HepG2 (cell line): ENCODE data around the gene ICAM5. TPM values are rescaled to one million over a fixed set of nuclear protein-coding genes. Genes with fewer than 3 reads are reported as not detected.

Experiments
- HOXA5 ChIP-seq: sonication (generic); formaldehyde crosslinking; IDR thresholded peaks from 2 replicates; pipeline ENCODE4 v1.4.0; 2020; ENCODE audit warnings: missing genetic modification reagents
- ZBTB7A ChIP-seq: sonication (generic); formaldehyde crosslinking; IDR thresholded peaks from 2 replicates; pipeline ENCODE4 v1.8.0; 2022; ENCODE audit warnings: mild to moderate bottlenecking, missing genetic modification reagents
- ZNF530 ChIP-seq: sonication (generic); formaldehyde crosslinking; IDR thresholded peaks from 2 replicates; pipeline ENCODE4 v1.5.0; 2020; ENCODE audit warnings: low read depth, mild to moderate bottlenecking, missing genetic modification reagents
- ZNF549 ChIP-seq: sonication (generic); formaldehyde crosslinking; IDR thresholded peaks from 2 replicates; pipeline ENCODE4 v1.5.0; 2020; ENCODE audit warnings: missing genetic modification reagents
- ZNF790 ChIP-seq: sonication (generic); formaldehyde crosslinking; IDR thresholded peaks from 2 replicates; pipeline ENCODE4 v1.8.0; 2022; ENCODE audit warnings: missing genetic modification reagents, mild to moderate bottlenecking, borderline replicate concordance
- polyA plus RNA-seq, 8 experiments: library from polyadenylated mRNA; depleted of rRNA in 3 of 8; stranded (reverse) in 7 of 8; unstranded in 1 of 8; fragments of >200 nt; fragmentation: Illumina TruSeq in 4 of 8; extraction: Trizol in 4 of 8; gene quantifications; 2 replicates each; pipeline versions ENCODE4 v1.2.1 to v1.2.3, GENCODE V29; 2011 to 2016; ENCODE audit warnings: low read depth in 4 of 8, missing spikeins in 1 of 8, mixed read lengths in 1 of 8; ENCODE audit not compliant: insufficient read depth in 1 of 8
- total RNA-seq, 5 experiments: library from RNA; depleted of rRNA; stranded (reverse); fragments of >200 nt; fragmentation: Illumina TruSeq; extraction: Trizol; gene quantifications; 2 replicates each; pipeline ENCODE4 v1.2.3, GENCODE V29; 2016; ENCODE audit warnings: low read depth in 1 of 5
- TF ChIP-seq, protein P1 (sequence below): sonication (generic); formaldehyde crosslinking; IDR thresholded peaks from 2 replicates; pipeline ENCODE4 v1.5.1; 2020; ENCODE audit warnings: missing genetic modification reagents, mild to moderate bottlenecking, borderline replicate concordance
- TF ChIP-seq, protein P2 (sequence below): sonication (generic); formaldehyde crosslinking; IDR thresholded peaks from 2 replicates; pipeline ENCODE4 v1.4.0; 2020; ENCODE audit warnings: missing genetic modification reagents, mild to moderate bottlenecking, borderline replicate concordance
- TF ChIP-seq, protein P3 (sequence below): sonication (generic); formaldehyde crosslinking; IDR thresholded peaks from 2 replicates; pipeline ENCODE4 v1.4.0; 2020; ENCODE audit warnings: missing genetic modification reagents, borderline replicate concordance
- TF ChIP-seq, protein P4 (sequence below): sonication (generic); formaldehyde crosslinking; IDR thresholded peaks from 2 replicates; pipeline ENCODE4 v1.5.0; 2020; ENCODE audit warnings: mild to moderate bottlenecking, missing genetic modification reagents
- TF ChIP-seq, protein P5 (sequence below): sonication (generic); formaldehyde crosslinking; IDR thresholded peaks from 2 replicates; pipeline ENCODE4 v1.5.1; 2020; ENCODE audit warnings: mild to moderate bottlenecking, missing genetic modification reagents, moderate library complexity

ICAM5 gene
- total and polyA plus RNA-seq, 2 of the 13 experiments (the other 11 are each of a cell fraction or from before 2014, with no cell fraction given), result 0.46 to 1.6 TPM

DNA sequence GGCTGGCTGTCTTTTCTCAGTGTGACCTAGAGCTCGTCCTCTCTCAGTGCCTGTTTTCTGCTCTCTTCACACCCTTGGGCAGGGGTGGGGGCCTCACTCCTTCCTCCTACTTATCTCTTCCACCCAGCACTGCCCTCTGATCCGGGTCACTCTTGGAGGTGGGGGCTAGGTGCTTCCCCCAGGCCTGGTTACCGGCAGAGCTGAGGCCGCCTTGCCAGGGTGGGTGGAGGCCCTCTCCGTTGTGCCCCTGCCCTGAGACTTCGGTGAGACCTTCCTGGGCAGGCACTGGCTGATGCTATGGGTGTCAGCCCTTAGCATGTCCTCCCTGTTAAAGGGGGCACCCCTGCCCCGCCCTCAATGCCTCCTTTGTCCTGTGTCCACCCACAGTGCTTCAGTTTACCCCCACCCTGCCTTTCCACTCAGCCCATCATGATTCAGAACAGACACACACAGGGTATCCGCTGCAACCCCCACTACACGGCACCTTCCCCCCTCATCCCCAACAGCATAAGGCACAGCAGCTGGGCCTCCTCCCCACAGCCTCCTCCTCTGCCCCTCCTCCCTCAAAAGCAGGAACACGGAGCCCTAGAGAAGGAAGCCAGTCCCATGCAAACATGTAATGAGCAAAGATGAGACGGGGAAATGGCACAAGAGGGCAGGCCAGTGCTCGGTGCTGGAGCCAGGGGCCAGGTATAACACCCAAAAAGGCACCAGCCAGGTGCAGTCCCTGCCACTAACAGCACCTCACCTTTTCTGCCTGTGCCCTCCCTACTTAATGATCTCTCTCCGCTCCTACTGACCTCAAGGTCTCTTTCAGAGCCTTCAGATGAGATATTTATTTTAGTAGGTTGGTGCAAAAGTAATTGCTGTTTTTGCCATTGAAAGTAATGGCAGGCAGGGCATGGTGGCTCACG lies 10.1 kb downstream of the ICAM5 start (continued):
- TF ChIP-seq ZNF790 (CRISPR knock-in tag) (no peak), HOXA5 (no peak), ZNF530 (CRISPR knock-in tag) (no peak), ZBTB7A (CRISPR knock-in tag) (no peak), ZNF549 (CRISPR knock-in tag) (no peak)
- TF ChIP-seq, protein P1, sequence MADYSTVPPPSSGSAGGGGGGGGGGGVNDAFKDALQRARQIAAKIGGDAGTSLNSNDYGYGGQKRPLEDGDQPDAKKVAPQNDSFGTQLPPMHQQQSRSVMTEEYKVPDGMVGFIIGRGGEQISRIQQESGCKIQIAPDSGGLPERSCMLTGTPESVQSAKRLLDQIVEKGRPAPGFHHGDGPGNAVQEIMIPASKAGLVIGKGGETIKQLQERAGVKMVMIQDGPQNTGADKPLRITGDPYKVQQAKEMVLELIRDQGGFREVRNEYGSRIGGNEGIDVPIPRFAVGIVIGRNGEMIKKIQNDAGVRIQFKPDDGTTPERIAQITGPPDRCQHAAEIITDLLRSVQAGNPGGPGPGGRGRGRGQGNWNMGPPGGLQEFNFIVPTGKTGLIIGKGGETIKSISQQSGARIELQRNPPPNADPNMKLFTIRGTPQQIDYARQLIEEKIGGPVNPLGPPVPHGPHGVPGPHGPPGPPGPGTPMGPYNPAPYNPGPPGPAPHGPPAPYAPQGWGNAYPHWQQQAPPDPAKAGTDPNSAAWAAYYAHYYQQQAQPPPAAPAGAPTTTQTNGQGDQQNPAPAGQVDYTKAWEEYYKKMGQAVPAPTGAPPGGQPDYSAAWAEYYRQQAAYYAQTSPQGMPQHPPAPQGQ (CRISPR knock-in tag), result no peak
- TF ChIP-seq, protein P2, sequence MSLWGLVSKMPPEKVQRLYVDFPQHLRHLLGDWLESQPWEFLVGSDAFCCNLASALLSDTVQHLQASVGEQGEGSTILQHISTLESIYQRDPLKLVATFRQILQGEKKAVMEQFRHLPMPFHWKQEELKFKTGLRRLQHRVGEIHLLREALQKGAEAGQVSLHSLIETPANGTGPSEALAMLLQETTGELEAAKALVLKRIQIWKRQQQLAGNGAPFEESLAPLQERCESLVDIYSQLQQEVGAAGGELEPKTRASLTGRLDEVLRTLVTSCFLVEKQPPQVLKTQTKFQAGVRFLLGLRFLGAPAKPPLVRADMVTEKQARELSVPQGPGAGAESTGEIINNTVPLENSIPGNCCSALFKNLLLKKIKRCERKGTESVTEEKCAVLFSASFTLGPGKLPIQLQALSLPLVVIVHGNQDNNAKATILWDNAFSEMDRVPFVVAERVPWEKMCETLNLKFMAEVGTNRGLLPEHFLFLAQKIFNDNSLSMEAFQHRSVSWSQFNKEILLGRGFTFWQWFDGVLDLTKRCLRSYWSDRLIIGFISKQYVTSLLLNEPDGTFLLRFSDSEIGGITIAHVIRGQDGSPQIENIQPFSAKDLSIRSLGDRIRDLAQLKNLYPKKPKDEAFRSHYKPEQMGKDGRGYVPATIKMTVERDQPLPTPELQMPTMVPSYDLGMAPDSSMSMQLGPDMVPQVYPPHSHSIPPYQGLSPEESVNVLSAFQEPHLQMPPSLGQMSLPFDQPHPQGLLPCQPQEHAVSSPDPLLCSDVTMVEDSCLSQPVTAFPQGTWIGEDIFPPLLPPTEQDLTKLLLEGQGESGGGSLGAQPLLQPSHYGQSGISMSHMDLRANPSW (CRISPR knock-in tag), result no peak
- TF ChIP-seq, protein P3, sequence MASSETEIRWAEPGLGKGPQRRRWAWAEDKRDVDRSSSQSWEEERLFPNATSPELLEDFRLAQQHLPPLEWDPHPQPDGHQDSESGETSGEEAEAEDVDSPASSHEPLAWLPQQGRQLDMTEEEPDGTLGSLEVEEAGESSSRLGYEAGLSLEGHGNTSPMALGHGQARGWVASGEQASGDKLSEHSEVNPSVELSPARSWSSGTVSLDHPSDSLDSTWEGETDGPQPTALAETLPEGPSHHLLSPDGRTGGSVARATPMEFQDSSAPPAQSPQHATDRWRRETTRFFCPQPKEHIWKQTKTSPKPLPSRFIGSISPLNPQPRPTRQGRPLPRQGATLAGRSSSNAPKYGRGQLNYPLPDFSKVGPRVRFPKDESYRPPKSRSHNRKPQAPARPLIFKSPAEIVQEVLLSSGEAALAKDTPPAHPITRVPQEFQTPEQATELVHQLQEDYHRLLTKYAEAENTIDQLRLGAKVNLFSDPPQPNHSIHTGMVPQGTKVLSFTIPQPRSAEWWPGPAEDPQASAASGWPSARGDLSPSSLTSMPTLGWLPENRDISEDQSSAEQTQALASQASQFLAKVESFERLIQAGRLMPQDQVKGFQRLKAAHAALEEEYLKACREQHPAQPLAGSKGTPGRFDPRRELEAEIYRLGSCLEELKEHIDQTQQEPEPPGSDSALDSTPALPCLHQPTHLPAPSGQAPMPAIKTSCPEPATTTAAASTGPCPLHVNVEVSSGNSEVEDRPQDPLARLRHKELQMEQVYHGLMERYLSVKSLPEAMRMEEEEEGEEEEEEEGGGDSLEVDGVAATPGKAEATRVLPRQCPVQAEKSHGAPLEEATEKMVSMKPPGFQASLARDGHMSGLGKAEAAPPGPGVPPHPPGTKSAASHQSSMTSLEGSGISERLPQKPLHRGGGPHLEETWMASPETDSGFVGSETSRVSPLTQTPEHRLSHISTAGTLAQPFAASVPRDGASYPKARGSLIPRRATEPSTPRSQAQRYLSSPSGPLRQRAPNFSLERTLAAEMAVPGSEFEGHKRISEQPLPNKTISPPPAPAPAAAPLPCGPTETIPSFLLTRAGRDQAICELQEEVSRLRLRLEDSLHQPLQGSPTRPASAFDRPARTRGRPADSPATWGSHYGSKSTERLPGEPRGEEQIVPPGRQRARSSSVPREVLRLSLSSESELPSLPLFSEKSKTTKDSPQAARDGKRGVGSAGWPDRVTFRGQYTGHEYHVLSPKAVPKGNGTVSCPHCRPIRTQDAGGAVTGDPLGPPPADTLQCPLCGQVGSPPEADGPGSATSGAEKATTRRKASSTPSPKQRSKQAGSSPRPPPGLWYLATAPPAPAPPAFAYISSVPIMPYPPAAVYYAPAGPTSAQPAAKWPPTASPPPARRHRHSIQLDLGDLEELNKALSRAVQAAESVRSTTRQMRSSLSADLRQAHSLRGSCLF, result no peak
- TF ChIP-seq, protein P4, sequence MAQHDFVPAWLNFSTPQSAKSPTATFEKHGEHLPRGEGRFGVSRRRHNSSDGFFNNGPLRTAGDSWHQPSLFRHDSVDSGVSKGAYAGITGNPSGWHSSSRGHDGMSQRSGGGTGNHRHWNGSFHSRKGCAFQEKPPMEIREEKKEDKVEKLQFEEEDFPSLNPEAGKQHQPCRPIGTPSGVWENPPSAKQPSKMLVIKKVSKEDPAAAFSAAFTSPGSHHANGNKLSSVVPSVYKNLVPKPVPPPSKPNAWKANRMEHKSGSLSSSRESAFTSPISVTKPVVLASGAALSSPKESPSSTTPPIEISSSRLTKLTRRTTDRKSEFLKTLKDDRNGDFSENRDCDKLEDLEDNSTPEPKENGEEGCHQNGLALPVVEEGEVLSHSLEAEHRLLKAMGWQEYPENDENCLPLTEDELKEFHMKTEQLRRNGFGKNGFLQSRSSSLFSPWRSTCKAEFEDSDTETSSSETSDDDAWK, result no peak
- TF ChIP-seq, protein P5, sequence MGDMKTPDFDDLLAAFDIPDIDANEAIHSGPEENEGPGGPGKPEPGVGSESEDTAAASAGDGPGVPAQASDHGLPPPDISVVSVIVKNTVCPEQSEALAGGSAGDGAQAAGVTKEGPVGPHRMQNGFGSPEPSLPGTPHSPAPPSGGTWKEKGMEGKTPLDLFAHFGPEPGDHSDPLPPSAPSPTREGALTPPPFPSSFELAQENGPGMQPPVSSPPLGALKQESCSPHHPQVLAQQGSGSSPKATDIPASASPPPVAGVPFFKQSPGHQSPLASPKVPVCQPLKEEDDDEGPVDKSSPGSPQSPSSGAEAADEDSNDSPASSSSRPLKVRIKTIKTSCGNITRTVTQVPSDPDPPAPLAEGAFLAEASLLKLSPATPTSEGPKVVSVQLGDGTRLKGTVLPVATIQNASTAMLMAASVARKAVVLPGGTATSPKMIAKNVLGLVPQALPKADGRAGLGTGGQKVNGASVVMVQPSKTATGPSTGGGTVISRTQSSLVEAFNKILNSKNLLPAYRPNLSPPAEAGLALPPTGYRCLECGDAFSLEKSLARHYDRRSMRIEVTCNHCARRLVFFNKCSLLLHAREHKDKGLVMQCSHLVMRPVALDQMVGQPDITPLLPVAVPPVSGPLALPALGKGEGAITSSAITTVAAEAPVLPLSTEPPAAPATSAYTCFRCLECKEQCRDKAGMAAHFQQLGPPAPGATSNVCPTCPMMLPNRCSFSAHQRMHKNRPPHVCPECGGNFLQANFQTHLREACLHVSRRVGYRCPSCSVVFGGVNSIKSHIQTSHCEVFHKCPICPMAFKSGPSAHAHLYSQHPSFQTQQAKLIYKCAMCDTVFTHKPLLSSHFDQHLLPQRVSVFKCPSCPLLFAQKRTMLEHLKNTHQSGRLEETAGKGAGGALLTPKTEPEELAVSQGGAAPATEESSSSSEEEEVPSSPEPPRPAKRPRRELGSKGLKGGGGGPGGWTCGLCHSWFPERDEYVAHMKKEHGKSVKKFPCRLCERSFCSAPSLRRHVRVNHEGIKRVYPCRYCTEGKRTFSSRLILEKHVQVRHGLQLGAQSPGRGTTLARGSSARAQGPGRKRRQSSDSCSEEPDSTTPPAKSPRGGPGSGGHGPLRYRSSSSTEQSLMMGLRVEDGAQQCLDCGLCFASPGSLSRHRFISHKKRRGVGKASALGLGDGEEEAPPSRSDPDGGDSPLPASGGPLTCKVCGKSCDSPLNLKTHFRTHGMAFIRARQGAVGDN (CRISPR knock-in tag), result peak; percentile 58
